Measurements from ENCODE around the gene LSP1. TPM values are rescaled to one million over a fixed set of nuclear protein-coding genes. Genes with fewer than 3 reads are reported as not detected.

LSP1 gene
- total and polyA plus RNA-seq, 2 of the 13 experiments (the other 11 are each of a cell fraction or from before 2014, with no cell fraction given) = 0.59 to 1.00 TPM

DNA sequence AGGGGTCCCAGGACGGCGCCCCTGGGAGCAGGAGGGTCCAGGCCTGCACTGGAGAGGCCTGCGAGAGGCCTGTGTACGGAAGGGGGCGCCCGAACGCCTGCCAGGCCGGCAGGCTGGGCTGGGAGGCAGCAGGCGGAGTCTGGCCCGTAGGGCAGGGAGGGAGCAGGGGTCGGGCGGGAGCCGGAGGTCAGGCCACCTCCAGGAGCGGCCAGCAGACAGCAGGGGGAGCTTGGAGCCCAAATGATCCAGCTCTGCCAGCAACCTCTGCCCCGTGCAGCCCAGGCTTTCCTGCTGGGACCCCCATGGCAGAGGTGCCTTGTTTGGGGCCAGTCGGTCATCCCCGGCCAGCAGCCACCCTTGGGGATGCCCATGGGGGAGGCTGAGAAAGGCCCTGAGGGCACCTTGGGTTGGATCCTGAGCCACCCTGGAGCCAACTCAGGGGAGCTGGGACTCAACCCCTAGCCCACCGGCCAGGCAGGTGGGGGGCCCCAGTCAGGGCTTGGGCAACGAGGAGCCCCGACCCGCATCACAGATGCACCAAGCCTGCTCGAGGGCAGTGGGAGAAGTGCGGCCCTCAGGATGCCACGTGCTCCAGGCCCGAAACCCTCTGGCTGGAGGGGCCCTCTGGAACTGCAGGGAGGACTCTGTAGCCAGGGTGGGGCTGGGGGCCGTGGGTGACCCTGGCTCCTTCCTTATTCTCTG is 27.7 kb upstream of the LSP1 start (continued):
- TF ChIP-seq, protein P1, sequence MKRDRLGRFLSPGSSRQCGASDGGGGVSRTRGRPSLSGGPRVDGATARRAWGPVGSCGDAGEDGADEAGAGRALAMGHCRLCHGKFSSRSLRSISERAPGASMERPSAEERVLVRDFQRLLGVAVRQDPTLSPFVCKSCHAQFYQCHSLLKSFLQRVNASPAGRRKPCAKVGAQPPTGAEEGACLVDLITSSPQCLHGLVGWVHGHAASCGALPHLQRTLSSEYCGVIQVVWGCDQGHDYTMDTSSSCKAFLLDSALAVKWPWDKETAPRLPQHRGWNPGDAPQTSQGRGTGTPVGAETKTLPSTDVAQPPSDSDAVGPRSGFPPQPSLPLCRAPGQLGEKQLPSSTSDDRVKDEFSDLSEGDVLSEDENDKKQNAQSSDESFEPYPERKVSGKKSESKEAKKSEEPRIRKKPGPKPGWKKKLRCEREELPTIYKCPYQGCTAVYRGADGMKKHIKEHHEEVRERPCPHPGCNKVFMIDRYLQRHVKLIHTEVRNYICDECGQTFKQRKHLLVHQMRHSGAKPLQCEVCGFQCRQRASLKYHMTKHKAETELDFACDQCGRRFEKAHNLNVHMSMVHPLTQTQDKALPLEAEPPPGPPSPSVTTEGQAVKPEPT (CRISPR knock-in tag; IDR thresholded peaks at IDR 0.05; ENCODE audit: low read depth) = no peak
- peak; percentile 53; the same call in 1 of the 2 replicates for TF ChIP-seq ZNF205 (CRISPR knock-in tag; IDR thresholded peaks at IDR 0.05)
- TF ChIP-seq, protein P2, sequence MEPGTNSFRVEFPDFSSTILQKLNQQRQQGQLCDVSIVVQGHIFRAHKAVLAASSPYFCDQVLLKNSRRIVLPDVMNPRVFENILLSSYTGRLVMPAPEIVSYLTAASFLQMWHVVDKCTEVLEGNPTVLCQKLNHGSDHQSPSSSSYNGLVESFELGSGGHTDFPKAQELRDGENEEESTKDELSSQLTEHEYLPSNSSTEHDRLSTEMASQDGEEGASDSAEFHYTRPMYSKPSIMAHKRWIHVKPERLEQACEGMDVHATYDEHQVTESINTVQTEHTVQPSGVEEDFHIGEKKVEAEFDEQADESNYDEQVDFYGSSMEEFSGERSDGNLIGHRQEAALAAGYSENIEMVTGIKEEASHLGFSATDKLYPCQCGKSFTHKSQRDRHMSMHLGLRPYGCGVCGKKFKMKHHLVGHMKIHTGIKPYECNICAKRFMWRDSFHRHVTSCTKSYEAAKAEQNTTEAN (CRISPR knock-in tag; conservative IDR thresholded peaks at IDR 0.05) = peak; percentile 47; the same call in 1 of the 2 replicates
- TF ChIP-seq ZBTB8A (CRISPR knock-in tag; IDR thresholded peaks at IDR 0.05; ENCODE audit: borderline replicate concordance, low read depth) = no peak
- TF ChIP-seq, protein P3, sequence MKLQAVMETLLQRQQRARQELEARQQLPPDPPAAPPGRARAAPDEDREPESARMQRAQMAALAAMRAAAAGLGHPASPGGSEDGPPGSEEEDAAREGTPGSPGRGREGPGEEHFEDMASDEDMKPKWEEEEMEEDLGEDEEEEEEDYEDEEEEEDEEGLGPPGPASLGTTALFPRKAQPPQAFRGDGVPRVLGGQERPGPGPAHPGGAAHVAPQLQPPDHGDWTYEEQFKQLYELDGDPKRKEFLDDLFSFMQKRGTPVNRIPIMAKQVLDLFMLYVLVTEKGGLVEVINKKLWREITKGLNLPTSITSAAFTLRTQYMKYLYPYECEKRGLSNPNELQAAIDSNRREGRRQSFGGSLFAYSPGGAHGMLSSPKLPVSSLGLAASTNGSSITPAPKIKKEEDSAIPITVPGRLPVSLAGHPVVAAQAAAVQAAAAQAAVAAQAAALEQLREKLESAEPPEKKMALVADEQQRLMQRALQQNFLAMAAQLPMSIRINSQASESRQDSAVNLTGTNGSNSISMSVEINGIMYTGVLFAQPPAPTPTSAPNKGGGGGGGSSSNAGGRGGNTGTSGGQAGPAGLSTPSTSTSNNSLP (IDR thresholded peaks at IDR 0.05; ENCODE audit: low read depth, low read length) = no peak
- peak; percentile 56; the same call in 1 of the 2 replicates for TF ChIP-seq ZBTB38 (CRISPR knock-in tag; IDR thresholded peaks at IDR 0.05)
- TF ChIP-seq, protein P4, sequence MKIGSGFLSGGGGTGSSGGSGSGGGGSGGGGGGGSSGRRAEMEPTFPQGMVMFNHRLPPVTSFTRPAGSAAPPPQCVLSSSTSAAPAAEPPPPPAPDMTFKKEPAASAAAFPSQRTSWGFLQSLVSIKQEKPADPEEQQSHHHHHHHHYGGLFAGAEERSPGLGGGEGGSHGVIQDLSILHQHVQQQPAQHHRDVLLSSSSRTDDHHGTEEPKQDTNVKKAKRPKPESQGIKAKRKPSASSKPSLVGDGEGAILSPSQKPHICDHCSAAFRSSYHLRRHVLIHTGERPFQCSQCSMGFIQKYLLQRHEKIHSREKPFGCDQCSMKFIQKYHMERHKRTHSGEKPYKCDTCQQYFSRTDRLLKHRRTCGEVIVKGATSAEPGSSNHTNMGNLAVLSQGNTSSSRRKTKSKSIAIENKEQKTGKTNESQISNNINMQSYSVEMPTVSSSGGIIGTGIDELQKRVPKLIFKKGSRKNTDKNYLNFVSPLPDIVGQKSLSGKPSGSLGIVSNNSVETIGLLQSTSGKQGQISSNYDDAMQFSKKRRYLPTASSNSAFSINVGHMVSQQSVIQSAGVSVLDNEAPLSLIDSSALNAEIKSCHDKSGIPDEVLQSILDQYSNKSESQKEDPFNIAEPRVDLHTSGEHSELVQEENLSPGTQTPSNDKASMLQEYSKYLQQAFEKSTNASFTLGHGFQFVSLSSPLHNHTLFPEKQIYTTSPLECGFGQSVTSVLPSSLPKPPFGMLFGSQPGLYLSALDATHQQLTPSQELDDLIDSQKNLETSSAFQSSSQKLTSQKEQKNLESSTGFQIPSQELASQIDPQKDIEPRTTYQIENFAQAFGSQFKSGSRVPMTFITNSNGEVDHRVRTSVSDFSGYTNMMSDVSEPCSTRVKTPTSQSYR (CRISPR knock-in tag; IDR thresholded peaks at IDR 0.05; ENCODE audit: borderline replicate concordance) = no peak
- TF ChIP-seq, protein P5, sequence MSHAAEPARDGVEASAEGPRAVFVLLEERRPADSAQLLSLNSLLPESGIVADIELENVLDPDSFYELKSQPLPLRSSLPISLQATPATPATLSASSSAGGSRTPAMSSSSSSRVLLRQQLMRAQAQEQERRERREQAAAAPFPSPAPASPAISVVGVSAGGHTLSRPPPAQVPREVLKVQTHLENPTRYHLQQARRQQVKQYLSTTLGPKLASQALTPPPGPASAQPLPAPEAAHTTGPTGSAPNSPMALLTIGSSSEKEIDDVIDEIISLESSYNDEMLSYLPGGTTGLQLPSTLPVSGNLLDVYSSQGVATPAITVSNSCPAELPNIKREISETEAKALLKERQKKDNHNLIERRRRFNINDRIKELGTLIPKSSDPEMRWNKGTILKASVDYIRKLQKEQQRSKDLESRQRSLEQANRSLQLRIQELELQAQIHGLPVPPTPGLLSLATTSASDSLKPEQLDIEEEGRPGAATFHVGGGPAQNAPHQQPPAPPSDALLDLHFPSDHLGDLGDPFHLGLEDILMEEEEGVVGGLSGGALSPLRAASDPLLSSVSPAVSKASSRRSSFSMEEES (CRISPR knock-in tag; IDR thresholded peaks at IDR 0.05) = no peak
- TF ChIP-seq KDM2A (CRISPR knock-in tag; IDR thresholded peaks at IDR 0.05; ENCODE audit: borderline replicate concordance, low read depth) = peak; percentile 76; the same call in 1 of the 2 replicates
- TF ChIP-seq ZNF34 (CRISPR knock-in tag; IDR thresholded peaks at IDR 0.05; ENCODE audit: borderline replicate concordance) = no peak
- TF ChIP-seq SIN3B (IDR thresholded peaks at IDR 0.05; ENCODE audit: low read length) = no peak

Measured in HepG2 (cell line).